Spinal cord (tissue), 10 donors: ENCODE data around the gene LAMTOR5. TPM values are rescaled to one million over a fixed set of nuclear protein-coding genes. Genes with fewer than 3 reads are reported as not detected.

Source experiments
- DNase-seq, 6 donors: peaks; one replicate each; pipeline versions ENCODE4 v3.0.0 to v3.0.0-alpha.2; 2013 to 2015; ENCODE audit warnings: low spot score in 6 of 6, low read depth in 4 of 6
- H3K27ac ChIP-seq: one replicate; pipeline ENCODE4 v1.5.1; 2013; ENCODE audit warnings: low read depth, low read length, control low read depth
- H3K27me3 ChIP-seq: one replicate; pipeline ENCODE4 v1.6.1; 2013; ENCODE audit warnings: low read length; ENCODE audit not compliant: control insufficient read depth, insufficient read depth
- H3K36me3 ChIP-seq: one replicate; pipeline ENCODE4 v1.6.1; 2013; ENCODE audit warnings: low read length; ENCODE audit not compliant: control insufficient read depth, insufficient read depth
- H3K4me1 ChIP-seq: one replicate; pipeline ENCODE4 v1.6.1; 2013; ENCODE audit warnings: low read length; ENCODE audit not compliant: control insufficient read depth, insufficient read depth
- H3K4me3 ChIP-seq: one replicate; pipeline ENCODE4 v1.5.1; 2013; ENCODE audit warnings: low read depth, low read length, control low read depth
- H3K9me3 ChIP-seq: one replicate; pipeline ENCODE4 v1.6.1; 2013; ENCODE audit warnings: low read length; ENCODE audit not compliant: control insufficient read depth, insufficient read depth
- WGBS: methylation state at CpG from one replicate; pipeline ENCODE4 v1.1.5; 2013; ENCODE audit warnings: missing lambda C conversion rate; ENCODE audit not compliant: insufficient coverage; 5-methylcytosine and 5-hydroxymethylcytosine counted together
- polyA plus RNA-seq, 2 donors: library from polyadenylated mRNA; unstranded; fragments of 120-200 nt; gene quantifications; one replicate each; pipeline ENCODE4 v1.2.1, GENCODE V29; 2013; ENCODE audit not compliant: insufficient read length in 2 of 2
- total RNA-seq, 2 donors: library from RNA; depleted of rRNA in 1 of 2; stranded (reverse); fragments of 120-200 nt in 1 of 2; fragments of >200 nt in 1 of 2; gene quantifications; one replicate each; pipeline versions ENCODE4 v1.2.3 to v1.2.4, GENCODE V29; 2013 to 2014
- donor health status: healthy.

LAMTOR5 gene
- total and polyA plus RNA-seq, 4 donors = 39.6 to 151 (median 135) TPM

DNA sequence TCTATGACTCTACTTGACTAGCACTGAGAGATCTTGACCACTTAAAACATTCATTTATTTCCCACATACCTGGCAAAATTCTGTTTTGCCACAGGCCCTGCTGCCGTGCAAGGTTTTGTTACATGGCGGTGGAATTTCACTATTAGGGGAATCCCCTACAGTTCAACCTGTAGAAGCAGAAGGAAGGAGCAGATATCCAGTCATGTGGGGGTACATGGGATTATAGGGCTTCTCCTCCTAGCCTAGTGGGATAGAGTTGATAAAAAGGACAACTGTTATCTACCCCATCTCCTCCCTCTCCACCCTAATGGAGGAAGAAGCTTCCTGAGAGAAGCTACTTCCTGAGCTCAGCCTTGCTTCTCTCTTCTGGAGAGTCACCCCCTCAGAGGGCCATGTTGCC is 25.7 kb upstream of the LAMTOR5 start:
- Histone ChIP-seq H3K27ac (no peak overlapping the region), H3K27me3 (peaks cover 6% of the 10 kb centered on the region), H3K36me3 (no peaks in the 10 kb centered on the region), H3K4me3 (no peak overlapping the region), H3K9me3 (no peaks in the 10 kb centered on the region), H3K4me1 (peaks cover 13% of the 10 kb centered on the region)
- no CpG with 5 or more reads among the region's 2 CpGs for WGBS
- DNase-seq = no peak

DNA sequence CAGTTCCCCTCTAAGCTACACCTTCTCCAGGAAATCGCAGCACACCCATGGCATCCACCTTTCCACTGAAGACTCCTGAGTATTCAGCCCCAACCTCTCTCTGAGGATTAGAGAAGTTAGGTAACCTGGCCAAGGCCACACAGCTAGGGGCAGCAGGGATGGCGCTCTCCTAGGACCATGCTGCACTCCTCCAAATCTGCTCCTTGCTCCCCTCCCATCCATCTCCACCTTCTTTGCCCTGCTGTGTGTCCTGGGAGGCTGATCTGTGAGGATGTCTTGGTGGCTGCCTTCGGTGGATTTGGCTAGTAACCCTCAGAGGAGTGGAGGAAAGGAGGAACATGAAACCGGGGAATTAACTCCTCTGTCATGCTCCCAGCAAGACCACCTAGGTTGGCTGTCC is 23.4 kb upstream of the LAMTOR5 start:
- no peak overlapping the region for H3K27ac ChIP-seq
- no peak for DNase-seq
- peaks cover 10% of the 10 kb centered on the region for H3K4me1 ChIP-seq
- H3K36me3 ChIP-seq = no peaks in the 10 kb centered on the region
- H3K4me3 ChIP-seq = no peak overlapping the region
- WGBS = 100% methylated on average over 1 of the region's 4 CpGs
- H3K27me3 ChIP-seq = peaks cover 6% of the 10 kb centered on the region
- H3K9me3 ChIP-seq = no peaks in the 10 kb centered on the region

DNA sequence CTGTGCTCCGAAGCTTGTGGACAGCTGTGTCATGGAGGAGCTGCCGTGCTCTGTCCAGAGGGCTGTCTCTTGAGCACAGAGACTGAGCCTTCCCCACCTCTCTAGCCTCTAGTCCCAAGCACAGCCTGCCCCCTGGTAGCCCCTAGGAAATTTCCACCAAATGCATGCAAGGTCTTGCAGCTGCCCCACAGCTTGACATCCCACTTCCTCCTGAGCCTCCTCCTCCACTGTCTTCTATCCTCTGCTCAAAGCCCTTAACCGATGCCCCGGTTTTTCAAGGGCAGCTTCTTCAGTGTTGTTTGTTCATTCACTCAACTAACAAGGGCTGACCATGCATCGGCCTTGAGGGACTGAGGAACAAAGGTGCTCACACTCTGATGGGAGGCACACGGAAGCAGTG is 22.9 kb upstream of the LAMTOR5 start:
- no peak overlapping the region for H3K27ac ChIP-seq
- peaks cover 15% of the 10 kb centered on the region for H3K4me1 ChIP-seq
- H3K9me3 ChIP-seq = no peaks in the 10 kb centered on the region
- H3K36me3 ChIP-seq = no peaks in the 10 kb centered on the region
- no peak for DNase-seq
- WGBS = 70% methylated on average over 4 of the region's 6 CpGs
- H3K4me3 ChIP-seq = no peak overlapping the region
- H3K27me3 ChIP-seq = peaks cover 6% of the 10 kb centered on the region

DNA sequence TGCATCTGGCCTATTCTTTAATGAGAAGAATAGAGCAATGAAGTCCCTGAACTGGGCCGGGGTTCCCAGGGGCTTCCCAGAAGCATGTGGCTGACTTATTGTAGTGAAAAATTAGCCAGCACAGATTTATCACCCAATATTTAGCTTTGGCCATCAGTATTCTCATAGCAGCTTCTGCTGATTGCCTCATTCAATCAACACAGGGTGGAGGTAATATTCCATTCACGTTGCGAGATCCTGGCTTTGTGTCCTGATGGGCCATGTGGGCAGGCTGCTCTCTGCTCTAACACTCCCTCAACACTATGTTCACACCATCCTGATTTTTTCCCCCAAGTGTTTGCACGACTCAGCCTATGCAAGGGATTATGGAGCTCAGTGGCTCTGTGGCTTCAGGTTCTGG is 21.5 kb upstream of the LAMTOR5 start:
- no peaks in the 10 kb centered on the region for H3K36me3 ChIP-seq
- peaks cover 25% of the 10 kb centered on the region for H3K4me1 ChIP-seq
- H3K27ac ChIP-seq = no peak overlapping the region
- H3K9me3 ChIP-seq = no peaks in the 10 kb centered on the region
- WGBS = no CpG with 5 or more reads among the region's 4 CpGs
- peak in 2 of 6 donors; percentile 18 to 62 for DNase-seq
- peaks cover 6% of the 10 kb centered on the region for H3K27me3 ChIP-seq
- no peak overlapping the region for H3K4me3 ChIP-seq

DNA sequence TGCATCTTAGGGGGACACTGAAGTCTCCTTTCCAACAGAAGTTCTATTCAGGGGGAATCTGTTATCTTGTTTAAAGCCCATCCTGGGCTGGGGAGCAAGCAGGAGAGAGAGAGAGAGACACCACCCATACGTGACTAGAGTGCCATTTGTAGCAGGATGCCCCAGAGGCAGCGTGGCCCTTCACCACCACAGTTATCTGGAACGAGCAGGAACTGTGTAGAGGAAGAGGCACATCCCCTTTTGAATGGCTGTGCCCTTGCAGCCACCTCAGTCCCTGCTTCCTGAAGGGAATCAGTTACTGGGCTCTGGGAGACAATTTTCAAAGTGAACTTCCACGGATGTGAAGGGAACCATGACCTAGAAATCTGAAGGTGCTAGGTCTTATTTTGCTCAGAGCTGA is 19.4 kb upstream of the LAMTOR5 start:
- Histone ChIP-seq H3K27me3 (peaks cover 6% of the 10 kb centered on the region), H3K4me3 (no peak overlapping the region), H3K36me3 (no peaks in the 10 kb centered on the region), H3K4me1 (peaks cover 19% of the 10 kb centered on the region), H3K27ac (no peak overlapping the region), H3K9me3 (no peaks in the 10 kb centered on the region)
- WGBS = 50% methylated on average over 3 of the region's 4 CpGs
- DNase-seq = no peak

DNA sequence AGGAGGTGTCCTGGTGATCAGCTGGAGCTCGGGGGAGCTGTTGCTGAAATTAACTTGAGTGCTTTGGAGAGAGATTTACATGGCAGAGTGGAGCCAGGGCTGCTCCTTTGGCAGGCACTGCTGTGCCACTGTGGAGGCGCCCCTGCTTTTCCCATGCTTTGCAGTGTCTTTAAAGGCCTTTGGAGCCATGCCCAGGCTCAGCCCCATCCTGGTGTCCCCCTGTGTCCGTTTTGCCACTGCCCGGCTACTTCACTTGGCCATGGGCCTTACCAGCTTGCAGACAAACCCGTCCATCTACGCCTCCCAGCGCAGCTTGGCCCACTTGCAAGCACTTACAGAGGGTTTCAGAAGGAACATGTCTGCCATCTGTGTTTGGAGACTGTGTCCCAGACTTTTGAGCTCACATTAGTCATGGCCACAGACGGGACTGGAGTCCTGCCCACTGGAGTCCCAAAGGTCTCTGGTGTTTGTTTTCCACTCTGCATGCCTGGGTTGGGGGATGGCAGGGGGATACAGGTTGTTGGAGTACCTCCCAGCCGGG is 18.2 kb upstream of the LAMTOR5 start:
- Histone ChIP-seq H3K27ac (peak overlapping the region; percentile 38), H3K4me1 (peaks cover 19% of the 10 kb centered on the region), H3K4me3 (no peak overlapping the region), H3K27me3 (peaks cover 2% of the 10 kb centered on the region), H3K36me3 (no peaks in the 10 kb centered on the region), H3K9me3 (no peaks in the 10 kb centered on the region)
- DNase-seq = peak; percentile 67 to 92 (median 74)
- 32% methylated on average over 8 of the region's 9 CpGs for WGBS

DNA sequence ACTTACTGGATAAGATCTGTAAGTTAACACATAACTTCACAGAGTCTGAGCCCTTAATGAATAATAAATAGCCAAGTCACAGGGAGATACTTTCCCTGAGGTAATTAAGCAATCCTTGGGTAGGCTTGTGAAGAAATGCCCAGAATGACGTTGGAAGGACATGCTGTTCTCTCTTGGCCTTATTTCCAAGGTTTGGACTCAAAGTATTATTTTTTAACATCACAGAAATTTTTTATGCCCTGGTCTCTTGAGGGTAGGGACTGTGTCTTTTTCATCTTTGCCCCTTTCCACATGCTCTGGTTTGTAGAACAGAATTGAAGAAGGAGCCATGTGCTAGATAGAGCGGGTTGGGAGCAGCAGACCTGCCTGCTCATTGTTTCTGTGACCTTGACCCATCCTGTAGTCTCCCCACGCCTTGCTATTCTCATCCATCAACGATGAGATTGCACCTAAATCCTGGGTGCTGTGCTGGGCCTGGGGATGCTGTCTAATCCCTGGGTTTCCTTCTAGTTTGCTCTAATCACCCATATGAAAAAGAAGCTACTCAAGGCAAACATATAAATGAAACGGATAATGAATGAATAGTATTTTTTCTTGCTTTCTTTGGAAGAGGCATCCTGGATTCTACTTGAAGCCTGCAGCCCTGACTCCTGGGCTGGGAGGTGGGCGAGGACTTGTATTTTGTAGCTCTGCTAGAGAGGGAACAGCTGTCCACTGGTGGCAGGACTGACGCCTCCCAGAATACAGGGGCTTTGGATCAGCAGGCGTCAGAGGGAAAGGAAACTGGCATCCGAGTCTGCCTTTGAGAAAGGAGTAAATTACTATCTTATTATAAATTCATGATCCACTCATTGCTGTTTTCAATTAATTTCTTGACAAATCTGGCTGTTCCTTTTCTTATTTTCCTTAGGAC is 17.5 kb upstream of the LAMTOR5 start:
- Histone ChIP-seq H3K36me3 (no peaks in the 10 kb centered on the region), H3K27me3 (no peaks in the 10 kb centered on the region), H3K4me1 (peaks cover 19% of the 10 kb centered on the region), H3K27ac (peak overlapping the region; percentile 35), H3K9me3 (no peaks in the 10 kb centered on the region), H3K4me3 (no peak overlapping the region)
- WGBS = 33% methylated on average over 1 of the region's 9 CpGs
- DNase-seq = no peak

DNA sequence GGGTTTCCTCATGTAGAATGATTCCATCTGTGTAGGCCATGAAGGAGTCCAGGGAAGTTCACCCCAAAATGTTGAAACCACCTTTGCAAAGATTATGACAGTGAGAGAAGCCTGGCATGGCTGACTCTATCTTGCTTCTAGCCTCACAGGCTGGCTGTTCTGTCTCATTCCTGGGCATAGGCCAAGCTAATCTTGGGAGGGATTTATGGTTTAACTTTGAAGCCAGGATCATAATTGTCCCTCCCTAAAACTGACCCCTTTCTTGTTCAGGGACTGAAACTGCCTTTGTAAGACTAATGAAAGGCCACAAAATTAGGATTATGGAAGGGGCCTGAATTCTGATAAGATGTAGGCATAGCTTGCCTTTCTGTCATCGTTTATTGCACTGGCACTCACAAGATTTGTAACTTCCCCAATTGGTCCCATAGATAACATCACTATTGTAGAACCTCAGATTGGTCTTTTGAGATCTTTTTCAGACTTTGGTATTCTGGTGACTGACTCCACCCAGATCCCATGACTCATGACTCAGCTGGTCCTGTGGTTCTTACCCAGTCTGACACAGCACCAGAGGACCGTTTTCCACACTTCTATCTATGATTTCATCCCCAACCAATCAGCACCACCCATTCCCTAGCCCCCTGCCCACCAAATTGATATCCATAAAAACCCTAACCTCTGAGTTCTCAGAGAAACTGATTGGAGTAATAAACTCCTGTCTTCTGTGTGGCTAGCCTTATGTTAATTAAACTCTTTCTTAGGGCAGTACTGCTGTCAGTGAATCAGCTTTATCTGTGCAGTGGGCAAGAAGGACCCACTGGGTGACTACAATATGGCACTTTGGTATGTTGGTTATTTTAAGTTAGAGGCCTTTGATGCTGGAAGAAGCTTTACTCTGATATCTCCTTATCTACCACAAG is 13.6 kb upstream of the LAMTOR5 start:
- 60% methylated on average over 1 of the region's 2 CpGs for WGBS
- Histone ChIP-seq H3K4me3 (no peak overlapping the region), H3K9me3 (no peaks in the 10 kb centered on the region), H3K36me3 (no peaks in the 10 kb centered on the region), H3K27me3 (no peaks in the 10 kb centered on the region), H3K27ac (no peak overlapping the region), H3K4me1 (peaks cover 18% of the 10 kb centered on the region)
- DNase-seq = no peak

DNA sequence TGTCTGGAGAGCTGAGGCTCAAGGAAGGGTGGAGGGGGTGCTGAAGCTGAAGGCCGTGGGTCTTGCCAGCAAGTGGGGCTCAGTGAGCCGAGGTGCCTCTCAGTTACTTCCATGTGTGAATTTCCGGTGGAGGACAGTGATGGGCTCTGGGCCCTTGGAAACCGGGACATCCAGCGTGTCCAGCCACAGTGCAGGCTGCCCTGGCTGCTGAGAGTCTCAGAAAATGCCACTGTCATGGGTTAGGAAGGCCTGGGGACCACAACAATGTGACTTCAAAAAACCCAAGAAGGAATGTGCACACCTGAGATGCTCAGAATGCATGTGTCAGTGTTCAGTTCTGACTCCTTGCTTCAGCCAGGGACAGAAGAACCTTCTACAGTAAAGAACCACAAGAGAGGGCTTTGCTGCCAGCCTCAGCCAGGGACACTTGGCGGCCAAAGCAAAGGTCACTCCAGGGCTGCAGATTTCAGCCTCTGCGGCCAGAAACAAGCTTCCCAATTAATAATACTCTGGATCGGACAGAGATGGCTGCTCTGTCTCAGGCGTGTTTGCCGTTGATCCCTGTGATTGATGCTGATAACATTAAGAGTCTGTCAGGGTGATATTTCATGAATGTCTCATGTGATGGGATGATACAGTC is 12.6 kb upstream of the LAMTOR5 start:
- no peak overlapping the region for H3K27ac ChIP-seq
- no peaks in the 10 kb centered on the region for H3K36me3 ChIP-seq
- H3K9me3 ChIP-seq = no peaks in the 10 kb centered on the region
- H3K4me1 ChIP-seq = peaks cover 9% of the 10 kb centered on the region
- no peaks in the 10 kb centered on the region for H3K27me3 ChIP-seq
- H3K4me3 ChIP-seq = no peak overlapping the region
- WGBS = 87% methylated on average over 9 of the region's 10 CpGs
- no peak for DNase-seq
